HG03196 (cell line): ENCODE results near the gene S1PR3.

Experiments used
- ATAC-seq: cut with Tn5 transposase; IDR thresholded peaks from one replicate; pipeline ENCODE4 v1.9.1; 2021; ENCODE audit not compliant: unreplicated experiment

S1PR3 gene

GRCh38 chr9:89008055-89008743 lies 16.9 kb downstream of the S1PR3 start:
- ATAC-seq = no peak

DNA sequence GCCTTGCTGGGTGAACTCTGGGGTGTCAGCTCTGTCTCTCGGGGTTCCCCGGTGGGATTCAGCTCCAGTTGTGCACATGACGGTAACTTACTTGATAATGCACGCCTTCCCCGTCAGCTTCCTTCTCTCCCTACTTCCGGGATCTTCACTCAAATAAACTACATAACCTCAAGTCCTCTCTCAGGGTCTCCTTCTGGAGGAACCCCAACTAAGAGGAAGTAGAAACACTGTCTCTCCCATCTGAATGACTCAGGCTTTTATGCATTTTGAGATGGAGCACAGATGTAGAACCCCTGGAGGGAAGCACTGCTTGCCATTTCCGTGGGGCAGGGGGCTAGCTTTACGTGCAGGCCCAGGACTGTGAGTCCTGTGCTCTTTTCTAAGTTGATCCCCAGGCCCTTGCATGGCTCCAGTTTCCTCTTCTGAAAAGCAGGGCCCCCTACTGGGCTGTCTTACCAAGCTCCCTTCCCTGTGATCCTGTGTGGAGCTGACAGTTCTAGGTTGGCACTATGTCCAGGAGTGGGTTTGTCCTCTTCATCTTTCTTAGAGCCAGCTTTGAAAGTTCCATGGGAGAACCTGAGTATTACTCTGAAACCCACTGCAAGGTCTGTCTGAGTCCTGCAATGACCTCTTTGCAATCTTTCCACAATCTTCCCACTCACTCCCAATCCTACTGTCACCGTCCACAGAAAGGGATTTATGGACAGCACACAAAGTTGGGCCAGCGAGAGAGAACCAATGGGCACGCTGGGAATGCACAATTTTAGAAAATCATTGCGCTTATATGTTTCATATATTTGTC lies 17.7 kb downstream of the S1PR3 start:
- no peak for ATAC-seq

DNA sequence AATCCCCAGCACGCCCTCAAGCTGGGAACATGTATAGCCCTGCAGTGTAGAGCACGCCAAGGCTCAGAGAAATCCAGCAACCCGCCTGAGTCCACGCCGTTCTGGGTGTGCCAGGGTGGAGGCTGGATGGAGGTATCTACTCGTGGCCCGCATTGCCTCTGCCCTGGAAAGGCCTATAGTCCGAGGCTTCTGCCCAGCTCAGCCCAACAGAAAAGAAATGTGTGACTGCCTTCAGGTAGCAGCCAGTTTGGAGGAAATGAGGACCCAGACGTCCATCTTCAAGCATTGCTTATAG lies 18.2 kb downstream of the S1PR3 start:
- no peak for ATAC-seq

DNA sequence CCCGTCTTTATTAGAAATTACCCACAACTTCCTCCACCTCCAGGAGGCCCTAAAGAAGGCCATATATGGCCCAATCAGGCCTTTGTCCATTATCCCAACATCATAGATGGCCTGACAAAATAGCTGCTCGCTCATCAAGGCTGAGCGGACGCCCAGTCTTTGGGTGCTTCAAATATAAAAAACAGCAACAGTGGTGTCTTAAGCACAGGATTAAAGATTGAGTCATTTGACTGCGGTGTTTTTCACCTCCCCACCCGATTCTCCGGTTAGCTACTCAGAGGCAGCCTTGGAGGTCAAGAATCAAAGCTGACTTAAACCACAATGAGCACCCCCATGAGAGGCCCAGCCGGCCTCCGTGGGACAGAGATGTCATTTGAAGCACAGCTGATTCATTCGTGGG lies 18.8 kb downstream of the S1PR3 start:
- ATAC-seq = no peak

- no peak for ATAC-seq
These were observed 19.4 kb downstream of the S1PR3 start for GRCh38 chr9:89010526-89011111.

- ATAC-seq = no peak
These were observed 20.4 kb downstream of the S1PR3 start for GRCh38 chr9:89011683-89012082.

- ATAC-seq = no peak
These were observed 21.2 kb downstream of the S1PR3 start for GRCh38 chr9:89012294-89013042.

- ATAC-seq = no peak
These were observed 22.4 kb downstream of the S1PR3 start for GRCh38 chr9:89013660-89014059.

- no peak for ATAC-seq
These were observed 22.9 kb downstream of the S1PR3 start for GRCh38 chr9:89014153-89014552.

DNA sequence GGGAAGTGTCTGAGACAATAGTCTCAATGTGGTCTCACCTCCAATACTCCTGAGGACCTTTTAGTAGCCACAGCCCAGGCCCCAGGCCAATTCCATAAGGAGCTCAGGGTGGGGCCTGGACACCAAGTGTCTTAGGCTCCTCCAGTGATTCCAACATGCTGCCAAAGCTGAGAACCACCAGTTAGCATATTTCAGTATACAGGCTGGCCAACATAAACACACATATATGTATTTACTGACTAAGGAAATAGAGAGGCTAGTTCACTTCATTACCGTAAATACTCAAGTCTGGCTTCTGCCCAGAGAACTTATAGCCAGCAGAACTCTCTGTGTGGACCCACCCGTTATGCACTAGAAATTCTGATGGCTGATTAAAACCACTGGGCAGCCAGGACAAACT lies 24.1 kb downstream of the S1PR3 start:
- no peak for ATAC-seq

- ATAC-seq = no peak
These were observed 29.5 kb downstream of the S1PR3 start for GRCh38 chr9:89020754-89021153.

GRCh38 chr9:89021154-89021803 lies 30.0 kb downstream of the S1PR3 start:
- no peak for ATAC-seq

- ATAC-seq = no peak
These were observed 30.9 kb downstream of the S1PR3 start for GRCh38 chr9:89022001-89022759.

DNA sequence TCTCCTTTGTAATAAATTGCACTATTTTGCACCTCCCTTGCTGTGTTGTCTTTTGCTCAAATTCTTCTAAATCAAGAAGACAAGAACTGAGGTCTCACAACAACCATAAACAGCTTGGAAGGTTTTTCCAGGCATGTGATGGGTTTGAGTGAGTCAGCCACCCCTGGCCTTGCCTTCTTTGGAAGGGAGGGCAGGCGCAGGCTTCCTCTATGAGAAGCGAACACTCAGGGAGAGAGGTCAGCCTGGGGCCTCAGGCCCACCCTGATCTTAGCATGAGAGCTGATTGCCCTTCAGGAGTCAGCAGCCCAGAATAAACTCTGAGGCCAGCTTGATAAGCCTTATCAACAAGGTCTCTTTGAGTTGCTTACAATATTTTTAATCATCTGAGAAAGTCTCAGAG lies 31.6 kb downstream of the S1PR3 start:
- ATAC-seq = no peak

DNA sequence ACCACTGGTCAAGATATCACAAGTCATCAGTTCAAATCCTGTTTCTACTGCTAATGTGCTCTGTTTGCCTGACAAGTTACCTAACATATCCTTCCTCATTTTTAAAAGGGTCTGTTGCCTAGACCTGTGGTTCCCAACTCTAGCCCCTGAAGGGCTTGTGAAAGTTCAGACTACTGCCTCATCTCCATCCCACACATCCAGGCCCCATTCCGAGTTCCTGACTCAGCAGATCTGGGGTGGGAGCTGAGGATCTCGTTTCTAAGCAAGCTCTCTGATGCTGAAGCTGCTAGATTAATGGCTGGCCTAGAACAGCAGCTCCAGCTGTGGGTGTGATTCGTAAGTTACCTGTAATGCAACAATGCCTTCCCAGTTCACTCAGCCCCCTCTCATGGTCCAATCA lies 32.5 kb downstream of the S1PR3 start:
- ATAC-seq = no peak

DNA sequence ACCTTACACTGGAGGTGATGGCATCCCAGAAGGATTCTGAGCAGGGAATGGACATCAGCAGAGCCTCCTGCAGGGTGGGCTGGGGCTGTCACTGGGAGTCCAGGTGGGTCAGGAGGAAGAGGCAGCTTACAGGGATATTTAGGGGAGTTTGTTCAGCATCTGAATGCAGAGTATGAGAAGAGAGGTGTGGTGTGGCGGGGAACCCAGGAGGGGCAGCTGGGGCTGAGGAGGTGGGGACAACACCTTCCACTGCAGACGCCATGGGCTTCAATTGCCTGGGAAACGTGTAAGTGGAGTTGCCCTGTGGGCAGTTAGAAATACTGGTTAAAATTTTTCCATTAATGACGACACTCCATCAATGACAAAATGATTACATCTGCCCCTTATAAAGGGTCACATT lies 33.5 kb downstream of the S1PR3 start:
- ATAC-seq = no peak

GRCh38 chr9:89025553-89025952 lies 34.3 kb downstream of the S1PR3 start:
- ATAC-seq = no peak

- ATAC-seq = no peak
These were observed 35.6 kb downstream of the S1PR3 start for GRCh38 chr9:89026876-89027275.

GRCh38 chr9:89029788-89030187 lies 38.5 kb downstream of the S1PR3 start:
- ATAC-seq = no peak

- ATAC-seq = no peak
These were observed 40.9 kb downstream of the S1PR3 start for GRCh38 chr9:89032173-89032572.
